HG03039 (cell line): ENCODE measurements around the gene SESN2.
A peak's percentile ranks its signal among the peaks of the same experiment; 100 is the strongest.

Source experiments
- ATAC-seq: cut with Tn5 transposase; IDR thresholded peaks from one replicate; pipeline ENCODE4 v1.9.1; 2021; ENCODE audit warnings: mild to moderate bottlenecking, moderate library complexity; ENCODE audit not compliant: unreplicated experiment

Gene SESN2, protein sequence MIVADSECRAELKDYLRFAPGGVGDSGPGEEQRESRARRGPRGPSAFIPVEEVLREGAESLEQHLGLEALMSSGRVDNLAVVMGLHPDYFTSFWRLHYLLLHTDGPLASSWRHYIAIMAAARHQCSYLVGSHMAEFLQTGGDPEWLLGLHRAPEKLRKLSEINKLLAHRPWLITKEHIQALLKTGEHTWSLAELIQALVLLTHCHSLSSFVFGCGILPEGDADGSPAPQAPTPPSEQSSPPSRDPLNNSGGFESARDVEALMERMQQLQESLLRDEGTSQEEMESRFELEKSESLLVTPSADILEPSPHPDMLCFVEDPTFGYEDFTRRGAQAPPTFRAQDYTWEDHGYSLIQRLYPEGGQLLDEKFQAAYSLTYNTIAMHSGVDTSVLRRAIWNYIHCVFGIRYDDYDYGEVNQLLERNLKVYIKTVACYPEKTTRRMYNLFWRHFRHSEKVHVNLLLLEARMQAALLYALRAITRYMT

DNA sequence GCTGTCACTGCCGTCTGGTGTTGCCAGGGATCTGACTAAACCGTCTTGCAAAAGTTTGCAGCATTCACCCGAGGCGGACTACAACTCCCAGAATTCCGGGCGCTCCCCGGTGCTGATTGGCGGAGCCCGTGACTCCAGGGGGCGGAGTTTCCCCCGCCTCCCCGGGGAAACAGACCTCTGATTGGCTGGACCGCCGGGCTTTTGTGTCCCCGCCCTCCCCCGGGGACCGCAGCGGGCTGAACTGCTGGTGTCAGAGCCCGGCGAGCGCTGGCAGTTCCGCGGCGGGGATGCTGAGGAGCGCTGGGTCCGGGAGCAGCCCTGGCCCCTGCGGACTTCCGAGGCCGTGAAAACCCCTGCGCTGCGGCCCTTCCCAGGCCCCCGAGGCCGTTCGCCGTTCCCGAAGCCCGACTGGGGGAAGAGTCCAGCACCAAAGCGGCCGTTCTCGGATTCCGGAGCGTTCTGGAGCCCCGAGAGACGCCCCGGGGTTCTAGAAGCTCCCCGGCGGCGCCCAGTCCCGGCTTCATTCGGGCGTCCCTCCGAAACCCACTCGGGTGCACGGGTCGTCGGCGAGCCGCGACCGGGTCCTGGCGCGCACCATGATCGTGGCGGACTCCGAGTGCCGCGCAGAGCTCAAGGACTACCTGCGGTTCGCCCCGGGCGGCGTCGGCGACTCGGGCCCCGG is at the start of gene SESN2:
Gene SESN2 (plus strand): TSS at position 267 of the 682 bp plus-strand sequence. CDS start 330 bp downstream, at position 597.
- peak; percentile 91 for ATAC-seq

DNA sequence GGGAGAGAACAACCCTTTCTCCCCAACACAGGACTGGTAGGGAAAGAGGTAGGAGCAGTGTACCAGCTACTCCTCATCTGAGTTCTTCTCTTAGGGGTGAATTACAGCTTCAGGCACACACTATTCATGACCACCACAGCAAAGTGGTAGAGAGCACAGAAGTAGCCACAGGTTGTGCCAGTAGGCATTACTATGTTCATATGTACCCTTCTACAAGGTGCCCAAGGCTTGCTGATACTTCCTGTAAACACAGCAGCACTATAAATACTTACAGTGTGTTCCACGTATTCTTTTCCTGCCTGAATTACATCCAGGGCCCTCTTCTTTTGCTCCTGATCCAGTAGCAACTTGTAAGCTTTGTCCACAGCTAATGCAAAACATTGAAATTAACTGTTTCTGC is 49.6 kb upstream of the SESN2 start:
- ATAC-seq: no peak

DNA sequence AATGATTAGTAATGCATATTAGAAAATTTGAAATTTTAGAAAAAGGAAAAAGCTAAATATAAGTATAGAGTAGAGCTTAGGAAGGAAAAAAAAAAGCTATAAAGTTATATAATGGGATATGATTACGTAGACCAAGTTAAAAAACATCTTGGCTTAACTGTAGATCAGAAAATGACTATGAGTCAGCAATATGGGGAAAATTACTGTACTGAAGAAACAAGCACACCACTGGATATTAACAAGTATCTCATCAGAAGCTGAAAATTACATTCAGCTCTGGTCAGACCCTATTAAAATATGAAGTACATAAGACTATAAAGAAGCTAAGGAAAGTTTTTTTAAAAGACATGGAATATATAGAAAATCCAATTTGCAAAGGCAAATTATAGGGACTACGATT is 46.0 kb upstream of the SESN2 start:
- no peak for ATAC-seq

DNA sequence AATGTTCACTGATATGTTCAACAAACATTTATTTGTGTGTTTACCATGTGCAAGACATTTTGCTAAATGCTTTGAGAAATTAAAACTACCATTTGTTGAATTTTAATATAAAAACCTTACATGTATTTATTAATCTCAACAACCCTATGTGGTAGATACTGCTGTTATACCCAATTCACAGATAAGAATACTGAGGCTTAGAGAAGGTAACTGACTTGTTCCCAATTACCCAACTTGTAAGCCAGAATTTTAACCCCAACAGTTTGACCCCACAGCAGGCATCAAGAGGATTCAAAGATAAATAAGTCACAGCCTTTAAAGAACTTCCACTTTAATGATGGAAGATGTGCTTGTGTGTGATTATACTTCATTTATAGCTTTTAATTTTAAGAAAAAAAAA is 30.2 kb upstream of the SESN2 start:
- ATAC-seq: no peak

DNA sequence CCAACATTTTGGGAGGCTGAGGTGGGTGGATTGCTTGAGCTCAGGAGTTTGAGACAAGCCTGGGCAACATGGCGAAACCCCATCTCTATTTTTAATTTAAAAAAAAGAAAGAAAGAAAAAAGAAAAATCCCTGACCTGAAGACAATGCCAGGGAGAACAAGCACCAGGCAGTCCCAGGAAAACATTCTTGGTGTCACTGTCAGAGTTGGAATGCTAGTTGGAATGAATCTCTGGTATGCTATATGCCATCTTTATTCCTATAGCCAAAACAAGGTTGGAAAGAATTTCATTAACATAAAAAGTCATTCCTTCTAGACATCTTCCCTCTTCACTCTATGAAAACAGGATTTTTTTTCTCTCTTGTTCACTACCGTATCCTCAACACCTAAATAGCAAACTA is 29.3 kb upstream of the SESN2 start:
- ATAC-seq: no peak

DNA sequence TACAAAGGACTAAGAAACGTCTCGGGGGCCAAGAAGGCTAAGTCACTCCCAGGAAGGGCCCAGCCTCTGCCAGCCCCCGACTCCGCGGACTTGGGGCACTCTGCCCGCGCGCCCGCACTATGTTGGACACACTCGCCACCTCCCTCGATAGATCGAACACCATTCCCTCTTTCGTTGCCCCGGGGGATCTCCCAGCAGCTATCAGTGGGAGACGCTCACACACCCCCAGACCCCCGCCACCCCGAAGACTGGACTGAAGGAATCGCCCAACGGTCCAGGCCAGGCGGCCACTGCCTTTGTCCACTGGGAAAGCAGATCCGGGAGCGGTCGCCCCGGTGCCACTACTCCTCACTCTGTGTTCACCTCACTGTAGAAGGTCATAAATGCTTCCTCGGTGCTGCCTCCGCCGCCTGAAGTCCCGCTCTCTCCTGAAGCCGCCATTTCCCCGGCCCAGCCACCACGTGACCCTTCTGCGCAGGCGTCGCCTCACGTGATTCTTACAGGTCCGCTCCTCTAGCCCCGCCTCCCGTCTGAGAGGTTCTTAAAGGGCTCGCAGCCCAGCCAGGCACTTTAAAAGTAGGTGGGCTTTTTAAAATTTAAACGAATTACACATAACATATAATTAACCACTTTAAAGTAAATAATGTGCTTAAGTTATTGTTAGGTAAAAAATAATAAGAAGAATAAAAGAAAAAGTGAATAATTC is 26.6 kb upstream of the SESN2 start, which contains the start of gene DNAJC8:
Gene DNAJC8 (minus strand): TSS at position 472 of the 706 bp plus-strand sequence. CDS start 31 bp downstream, at position 441.
- peak; percentile 58 for ATAC-seq

DNA sequence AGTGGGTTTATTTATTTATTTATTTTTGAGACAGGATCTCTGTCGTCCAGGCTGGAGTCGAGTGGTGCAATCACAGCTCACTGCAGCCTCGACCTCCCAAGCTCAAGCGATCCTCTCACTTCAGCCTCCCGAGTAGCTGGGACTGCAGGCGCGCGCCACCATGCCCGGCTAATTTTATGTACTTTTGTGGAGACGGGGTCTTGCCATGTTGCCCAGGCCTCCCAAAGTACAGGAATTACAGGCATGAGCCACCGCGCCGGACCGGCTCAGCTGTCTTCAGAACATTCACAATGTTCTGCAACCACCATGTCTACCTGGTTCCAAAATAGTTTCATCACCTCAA is 26.1 kb upstream of the SESN2 start:
- no peak for ATAC-seq

DNA sequence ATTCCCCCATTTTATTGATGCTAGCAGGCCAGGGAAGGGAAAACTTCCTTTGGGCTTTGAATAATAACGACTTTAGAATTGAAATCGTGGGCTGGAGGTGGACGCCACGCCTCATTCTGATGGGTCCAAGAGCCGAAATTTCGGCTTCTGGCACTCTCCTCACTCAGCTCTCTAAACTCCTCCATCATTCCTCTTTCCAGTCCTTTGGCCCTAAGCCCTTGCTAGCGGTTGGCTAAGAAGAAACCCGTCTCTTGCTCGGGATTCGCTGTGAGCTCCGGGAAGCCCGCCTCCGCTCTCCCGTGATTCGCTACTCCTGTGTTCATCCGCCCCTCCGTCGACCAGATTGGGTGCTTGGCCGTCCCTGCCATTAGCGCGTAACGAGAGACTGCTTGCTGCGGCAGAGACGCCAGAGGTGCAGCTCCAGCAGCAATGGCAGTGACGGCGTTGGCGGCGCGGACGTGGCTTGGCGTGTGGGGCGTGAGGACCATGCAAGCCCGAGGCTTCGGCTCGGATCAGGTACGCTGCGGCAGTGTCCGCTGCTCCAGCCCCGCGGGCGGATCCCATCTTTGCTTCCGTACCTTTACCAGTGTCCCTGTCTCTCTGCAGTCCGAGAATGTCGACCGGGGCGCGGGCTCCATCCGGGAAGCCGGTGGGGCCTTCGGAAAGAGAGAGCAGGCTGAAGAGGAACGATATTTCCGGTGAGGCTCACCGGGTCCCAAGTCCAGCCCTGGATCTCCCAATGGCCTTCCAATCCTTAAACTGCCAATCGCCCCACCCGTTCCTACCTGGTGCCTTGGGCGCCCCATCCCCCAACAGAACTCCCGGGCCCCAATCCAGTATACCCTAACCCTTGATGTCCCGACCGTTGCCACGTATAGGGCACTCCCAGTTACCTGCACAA is 23.3 kb upstream of the SESN2 start, which contains the start of gene ATP5IF1:
Gene ATP5IF1 (plus strand): TSS at position 370 of the 901 bp plus-strand sequence. CDS start 60 bp downstream, at position 430.
- peak; percentile 73 for ATAC-seq

DNA sequence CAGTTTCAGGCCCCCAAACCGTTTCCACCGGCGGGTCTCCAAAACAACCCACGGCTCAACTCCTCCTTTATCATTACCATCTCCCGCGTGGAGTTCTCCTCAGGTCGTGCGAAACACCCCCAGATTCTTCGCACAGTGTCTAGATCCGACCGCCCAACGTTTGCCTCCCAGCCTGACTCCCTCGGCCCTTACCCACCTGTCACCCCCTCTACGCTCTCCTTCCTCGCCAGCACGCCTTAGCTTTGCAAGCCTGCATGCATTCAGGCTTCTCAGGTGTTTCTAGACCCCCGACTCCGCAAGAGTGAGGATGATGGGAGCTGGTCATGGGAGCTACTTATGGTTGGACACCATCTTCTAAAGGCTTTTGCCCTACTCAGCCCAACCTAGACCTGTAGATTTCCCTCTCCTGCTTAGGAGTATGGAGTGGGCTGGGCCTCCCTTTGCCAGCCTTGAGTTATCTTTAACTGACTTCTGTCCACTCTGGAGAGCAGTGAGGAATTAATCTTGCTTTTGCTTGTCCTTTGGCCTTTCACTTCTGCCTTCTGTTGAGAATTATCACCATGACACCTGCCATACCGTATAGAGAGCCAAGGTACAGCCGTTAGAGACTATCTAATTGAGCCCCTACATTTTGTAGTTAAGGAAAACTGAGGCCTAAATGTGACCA is 22.5 kb upstream of the SESN2 start:
- ATAC-seq: no peak

DNA sequence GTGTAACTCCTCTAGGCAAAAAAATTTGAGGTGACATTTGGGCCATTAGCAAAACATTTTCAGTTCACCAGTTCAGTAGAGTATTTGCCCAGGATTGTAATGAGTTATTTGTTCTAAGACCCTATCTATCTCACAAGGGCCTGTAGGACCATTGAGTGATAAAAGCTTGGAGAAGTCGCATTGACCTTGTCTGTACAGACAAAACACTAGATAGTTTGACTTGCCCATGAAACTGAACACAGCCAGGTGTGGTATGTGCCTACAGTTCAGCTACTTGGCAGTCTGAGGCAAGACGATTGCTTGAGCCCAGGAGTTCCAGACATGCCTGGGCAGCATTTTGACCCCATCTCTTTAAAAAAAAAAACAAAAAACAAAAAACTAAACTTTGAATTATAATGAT is 20.3 kb upstream of the SESN2 start:
- ATAC-seq: no peak

DNA sequence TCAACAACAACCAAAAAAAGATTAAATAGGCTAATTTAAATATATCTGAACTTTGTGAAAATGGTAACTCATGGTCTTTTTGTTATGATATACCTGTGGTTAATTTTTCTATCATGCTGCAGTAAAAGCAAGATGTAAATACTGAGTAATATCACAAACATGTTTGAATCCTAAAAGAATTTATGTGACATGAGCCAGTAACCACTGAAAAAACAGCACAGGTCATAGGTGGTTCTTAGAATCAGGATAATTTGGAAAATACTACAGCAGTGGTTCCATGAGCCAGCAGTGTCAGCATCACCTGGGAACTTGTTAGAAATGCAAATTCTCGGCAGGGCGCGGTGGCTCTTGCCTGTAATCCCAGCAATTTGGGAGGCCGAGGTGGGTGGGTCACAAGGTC is 19.3 kb upstream of the SESN2 start:
- ATAC-seq: no peak

DNA sequence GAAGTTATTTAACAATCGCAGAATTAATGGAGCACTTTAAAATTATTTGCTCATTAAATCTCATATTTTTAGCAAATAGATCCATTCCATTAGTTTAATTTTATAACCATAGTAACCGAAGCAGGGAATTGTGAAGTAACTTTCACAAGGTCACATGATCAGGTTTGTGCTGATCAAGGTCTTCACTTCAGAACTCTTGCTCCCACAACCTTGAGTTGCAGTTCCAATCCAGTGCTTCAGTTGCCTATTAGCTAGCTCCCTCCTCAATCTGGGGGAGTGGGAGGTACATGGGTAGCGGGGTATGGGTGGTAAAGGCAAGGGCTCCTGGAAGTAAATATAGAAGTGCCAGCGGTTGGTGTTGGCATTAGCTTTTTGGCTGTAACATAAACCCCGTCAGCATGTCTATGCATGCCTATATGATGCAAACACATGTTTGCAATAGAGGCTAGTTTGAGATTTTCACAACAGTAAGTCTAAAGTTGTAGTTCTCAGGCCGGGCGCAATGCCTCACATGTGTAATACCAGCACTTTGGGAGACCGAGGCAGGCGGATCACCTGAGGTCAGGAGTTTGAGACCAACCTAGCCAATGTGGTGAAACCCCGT is 17.6 kb upstream of the SESN2 start:
- no peak for ATAC-seq

DNA sequence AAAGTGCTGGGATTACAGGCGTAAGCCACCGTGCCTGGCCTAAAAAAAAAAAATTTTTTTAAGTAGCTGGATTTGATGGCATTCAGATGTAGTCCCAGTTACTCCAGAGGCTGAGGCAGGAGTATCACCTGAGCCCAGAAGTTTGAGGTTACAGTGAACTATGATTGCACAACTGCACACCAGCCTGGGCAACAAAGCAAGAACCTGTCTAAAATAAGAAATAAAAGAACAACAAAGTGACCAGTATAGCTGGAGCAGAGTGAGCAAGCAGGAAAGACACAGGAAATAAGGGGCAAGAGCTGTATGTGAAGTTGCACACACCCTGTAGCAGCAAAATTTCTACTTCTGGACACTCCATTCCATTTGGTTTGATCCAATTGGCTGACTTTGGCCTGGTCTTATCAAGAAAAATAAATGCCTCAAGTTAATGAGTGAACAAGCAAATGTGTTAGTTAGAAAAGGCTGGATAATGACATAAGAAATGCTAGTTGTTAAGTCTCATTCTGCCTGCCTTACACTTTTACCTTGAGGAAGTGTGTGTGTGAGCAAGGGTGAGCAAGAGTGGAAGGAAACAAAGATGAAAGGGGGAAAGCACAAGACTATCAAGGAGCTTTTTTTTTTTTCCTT is 15.5 kb upstream of the SESN2 start:
- ATAC-seq: no peak

DNA sequence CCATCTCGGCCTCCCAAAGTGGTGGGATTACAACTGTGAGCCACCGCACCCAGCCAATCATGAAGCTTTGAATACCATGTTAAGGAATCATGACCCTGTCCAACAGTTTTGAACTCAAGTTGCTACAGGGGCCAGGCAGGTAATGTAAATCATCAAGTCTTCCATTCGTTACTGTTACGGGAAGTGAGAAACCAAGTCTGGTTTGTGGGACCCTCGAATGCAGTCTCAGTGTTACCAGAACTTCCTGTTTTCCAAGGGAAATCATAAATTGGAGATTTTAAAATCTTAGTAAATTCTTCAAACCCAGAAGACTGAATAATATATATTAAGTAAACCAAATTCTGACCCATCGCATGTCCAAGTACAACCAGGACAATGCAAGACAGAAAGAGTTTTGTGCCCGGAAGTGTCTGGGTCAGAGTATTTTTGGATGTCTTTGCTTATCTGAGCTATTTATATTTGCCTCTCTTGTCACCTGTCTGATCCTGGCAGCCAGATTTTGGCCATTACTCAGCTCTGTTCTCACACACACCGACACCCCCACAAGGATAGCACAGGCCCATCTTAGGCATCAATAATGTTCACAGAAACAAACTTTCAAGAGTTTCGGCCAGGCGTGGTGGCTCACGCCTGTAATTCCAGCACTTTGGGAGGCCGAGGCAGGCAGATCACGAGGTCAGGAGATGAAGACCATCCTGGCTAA is 14.6 kb upstream of the SESN2 start:
- ATAC-seq: no peak

DNA sequence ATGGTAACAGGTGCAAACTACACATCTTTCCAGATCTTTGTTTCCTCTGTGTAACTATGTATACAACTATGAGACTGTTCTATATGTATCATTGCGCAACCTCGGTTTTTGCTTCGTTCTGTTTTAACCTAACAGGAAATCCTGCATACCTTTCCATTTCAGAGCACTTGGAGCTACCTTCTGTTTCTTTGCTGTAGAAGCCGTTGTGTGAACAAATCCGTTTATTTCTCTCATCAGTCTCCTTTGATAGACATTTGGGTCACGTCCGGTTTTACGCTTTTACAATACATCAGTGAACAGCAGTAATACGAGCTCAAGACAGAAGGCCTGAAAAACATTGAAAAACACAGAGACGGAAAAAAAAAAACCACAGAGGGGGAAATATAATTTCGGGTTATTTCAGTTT is 12.9 kb upstream of the SESN2 start:
- no peak for ATAC-seq

DNA sequence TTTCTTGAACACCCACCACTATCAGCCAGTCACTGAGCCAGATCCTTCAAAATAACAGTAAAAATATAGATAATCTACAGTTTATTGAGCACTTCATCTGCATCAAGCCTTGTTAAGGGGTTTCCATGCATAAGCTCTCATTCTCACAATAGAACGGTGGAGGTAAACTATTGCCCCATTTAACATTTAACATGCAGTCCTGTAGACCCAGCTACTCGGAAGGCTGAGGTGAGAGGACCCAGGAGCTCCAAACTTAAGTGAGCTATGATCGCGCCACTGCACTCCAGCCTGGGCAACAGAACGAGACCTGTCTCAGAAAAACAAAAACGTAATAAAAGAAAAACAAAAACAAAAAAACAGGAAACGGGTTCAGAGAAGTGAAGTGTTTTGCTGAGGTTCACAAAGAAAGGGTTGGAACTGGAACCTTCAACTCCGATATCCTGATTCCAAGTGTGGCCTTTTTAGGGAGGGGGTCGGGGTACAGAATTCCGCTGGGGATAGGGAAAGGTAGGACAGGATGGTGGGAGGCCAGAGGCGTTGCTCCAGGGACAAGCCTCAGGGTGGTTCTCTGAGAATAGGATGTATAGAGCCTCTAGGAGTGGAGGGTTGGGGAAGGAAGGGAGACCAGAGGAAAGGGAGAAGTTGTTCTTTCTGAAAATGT is 11.6 kb upstream of the SESN2 start:
- no peak for ATAC-seq

DNA sequence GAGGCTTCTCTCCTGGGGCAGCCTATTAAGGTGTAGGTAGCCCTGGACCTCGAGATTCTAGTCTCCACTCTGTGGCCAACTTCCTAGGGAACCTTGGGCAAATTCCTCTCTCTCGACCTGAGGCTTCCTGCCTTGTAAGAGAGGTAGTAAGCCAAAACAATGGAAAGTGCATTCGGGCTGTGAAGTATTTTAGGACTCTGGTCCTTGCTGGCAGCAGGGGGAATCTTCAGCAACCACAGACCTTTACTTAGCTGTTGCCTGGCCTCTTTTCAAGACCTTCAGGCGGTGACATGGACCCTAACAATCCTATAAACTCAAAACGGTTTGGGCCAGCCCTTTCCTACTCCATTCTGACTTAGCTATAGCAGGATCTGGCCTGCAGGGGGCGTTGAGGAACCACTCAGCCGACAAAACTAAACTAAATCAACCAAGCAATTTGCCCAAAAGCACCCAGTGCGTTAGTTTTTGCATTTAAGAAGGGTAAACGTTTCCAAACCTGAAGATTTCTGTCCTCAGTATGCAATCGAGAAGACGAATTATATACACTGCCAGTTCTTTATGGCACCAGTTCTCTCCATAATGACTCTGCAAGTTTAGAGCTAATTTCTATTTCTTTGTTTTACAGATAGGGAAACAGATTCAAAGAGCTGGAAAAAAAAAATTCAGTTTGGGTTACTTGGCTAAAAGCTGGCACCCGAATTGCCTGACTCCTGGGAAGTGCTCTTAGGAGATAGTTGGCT is 10.9 kb upstream of the SESN2 start:
- ATAC-seq: no peak
